GM18873 (cell line): ENCODE data around the gene XYLB.

Experiments
- ATAC-seq: cut with Tn5 transposase; IDR thresholded peaks from one replicate; pipeline ENCODE4 v1.9.1; 2021; ENCODE audit warnings: mild to moderate bottlenecking, moderate library complexity, moderate number of reproducible peaks; ENCODE audit not compliant: unreplicated experiment, low FRiP score

The XYLB gene

DNA sequence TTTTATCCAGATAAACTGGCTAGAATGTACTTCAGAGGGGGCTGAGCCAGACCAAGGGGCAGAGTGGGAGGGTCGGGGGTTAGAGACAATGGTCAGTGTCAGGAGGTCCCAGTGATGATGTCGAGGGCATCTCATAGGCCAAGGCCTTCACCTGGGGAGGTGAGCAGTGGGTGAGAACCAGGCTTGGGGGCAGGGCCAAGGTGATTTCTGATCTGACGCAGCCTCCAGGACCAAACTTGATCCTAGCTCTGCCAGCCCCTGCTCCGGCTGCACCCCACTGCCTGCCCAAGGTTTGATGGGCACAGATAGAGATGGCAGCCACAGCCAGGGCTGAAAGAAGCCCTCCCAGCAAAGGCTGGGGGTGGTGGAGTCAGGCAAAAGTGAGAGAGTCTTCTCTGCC lies 14.9 kb downstream of the XYLB start:
- no peak for ATAC-seq

GRCh38 chr3:38362825-38363224 lies 16.2 kb downstream of the XYLB start:
- ATAC-seq: no peak

GRCh38 chr3:38364721-38365400 lies 18.3 kb downstream of the XYLB start:
- ATAC-seq: no peak

- no peak for ATAC-seq
These were observed 19.0 kb downstream of the XYLB start for GRCh38 chr3:38365469-38366062.

DNA sequence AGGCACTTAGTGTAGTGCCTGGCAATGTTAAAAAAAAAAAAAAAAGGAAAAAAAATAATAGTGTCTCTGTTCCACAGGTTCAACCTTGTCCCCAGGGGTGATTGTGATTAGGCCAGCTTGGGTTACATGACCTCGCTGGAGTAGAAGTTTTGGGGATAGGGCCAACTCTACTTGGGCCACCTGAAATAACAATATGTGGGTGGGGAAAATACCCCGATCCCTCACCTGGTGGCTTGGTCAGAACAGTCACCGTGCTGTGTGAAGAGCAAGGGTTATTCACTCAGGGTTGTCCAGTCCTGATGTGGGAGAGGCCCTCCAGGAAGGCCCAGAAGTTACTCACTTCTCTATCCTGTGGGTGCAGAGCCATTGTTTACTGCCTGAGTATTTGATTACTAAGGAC lies 19.5 kb downstream of the XYLB start:
- ATAC-seq: no peak

DNA sequence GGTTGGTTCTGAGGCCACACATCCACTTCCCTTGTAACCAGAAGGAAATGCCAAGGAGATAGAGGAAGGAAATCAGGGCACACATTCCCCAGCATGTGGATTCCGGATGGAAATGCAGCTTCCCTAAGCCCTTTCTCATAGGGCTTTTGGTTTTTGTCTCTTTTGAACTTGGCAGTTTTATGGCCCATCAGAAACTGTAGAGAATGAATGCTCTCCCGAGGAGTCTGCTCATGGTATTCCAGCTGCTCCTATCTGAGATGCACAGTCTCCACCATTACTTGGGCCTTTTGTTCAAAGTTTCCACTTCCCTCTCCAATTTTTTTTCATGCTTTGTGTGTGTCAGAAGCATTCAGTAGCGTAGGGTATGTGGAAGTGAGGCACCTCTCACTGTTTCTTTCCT lies 21.2 kb downstream of the XYLB start:
- ATAC-seq: no peak

- no peak for ATAC-seq
These were observed 21.7 kb downstream of the XYLB start for GRCh38 chr3:38368238-38368637.

- no peak for ATAC-seq
These were observed 22.6 kb downstream of the XYLB start for GRCh38 chr3:38369186-38369585.

GRCh38 chr3:38370149-38370548 lies 23.6 kb downstream of the XYLB start:
- no peak for ATAC-seq

- ATAC-seq: no peak
These were observed 24.3 kb downstream of the XYLB start for GRCh38 chr3:38370861-38371260.

DNA sequence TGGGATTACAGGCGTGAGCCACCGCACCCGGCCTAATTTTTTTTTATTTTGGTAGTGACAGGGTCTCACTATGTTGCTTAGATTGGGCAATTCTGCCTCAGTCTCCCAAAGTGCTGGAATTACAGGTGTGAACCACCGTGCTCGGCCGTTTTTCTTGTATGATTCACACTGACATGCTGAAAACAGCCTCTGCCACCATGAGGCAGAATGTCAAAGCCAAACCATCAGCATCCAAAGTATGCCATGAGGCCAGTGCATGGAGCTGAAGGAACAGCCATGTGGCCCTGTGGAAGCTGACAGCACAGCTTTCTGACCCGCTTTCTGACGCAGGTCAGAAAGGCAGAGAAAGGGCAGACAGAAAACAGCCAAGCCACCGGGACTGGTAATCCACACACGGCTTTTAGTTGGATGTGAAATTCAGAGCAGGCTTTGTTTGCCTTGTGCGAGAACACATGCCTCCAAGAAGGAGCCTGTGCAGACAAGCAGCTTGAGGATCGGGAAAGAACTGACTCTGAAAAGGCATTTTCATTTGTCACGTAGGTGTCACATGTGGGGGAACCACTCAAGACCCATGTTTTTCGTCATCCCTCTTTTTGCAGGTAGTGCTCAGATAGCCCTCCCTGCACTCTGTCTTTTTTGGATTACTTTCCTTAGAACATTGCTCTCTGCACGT lies 25.1 kb downstream of the XYLB start:
- no peak for ATAC-seq

DNA sequence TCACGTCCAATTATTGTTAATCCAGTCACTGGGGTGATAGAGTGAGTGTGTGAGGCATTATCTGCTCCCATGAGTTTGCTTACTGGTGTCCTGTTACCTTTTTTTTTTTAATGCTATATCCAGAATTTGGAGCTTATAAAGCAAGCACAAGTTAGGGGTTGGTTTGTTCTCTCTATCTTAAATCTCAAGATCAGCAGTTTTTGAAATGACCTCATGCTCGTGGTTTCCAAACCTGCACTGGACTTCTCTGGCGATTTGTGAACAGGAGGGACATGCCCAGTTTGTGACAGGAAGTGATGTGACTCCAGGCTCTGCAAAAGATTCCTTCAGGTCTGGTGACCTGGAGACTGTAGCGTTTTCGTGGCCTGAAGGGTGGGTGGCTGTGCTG lies 25.6 kb downstream of the XYLB start:
- ATAC-seq: no peak

DNA sequence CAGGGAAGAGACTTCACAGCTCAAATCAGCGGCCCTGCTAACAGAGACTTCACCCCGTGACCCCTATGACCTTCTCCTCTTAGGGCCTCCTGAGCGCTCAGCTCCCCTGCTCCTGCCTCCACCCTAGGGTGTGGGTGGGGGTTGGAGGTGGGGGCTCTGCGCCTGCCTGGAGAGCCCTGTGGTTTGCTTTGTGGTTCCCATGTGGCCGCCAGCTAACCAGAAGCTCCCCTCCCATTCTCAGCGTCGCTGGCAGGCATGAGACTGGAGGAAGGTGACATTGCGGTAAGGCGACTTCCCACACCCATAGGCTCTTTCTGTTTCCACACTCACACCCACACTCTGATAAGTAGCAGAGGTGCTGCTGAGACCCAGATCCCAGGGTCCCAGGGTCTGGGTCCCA lies 27.6 kb downstream of the XYLB start:
- ATAC-seq: no peak

- ATAC-seq: no peak
These were observed 28.5 kb downstream of the XYLB start for GRCh38 chr3:38375072-38375471.

- ATAC-seq: no peak
These were observed 29.0 kb downstream of the XYLB start for GRCh38 chr3:38375488-38376097.

- ATAC-seq: no peak
These were observed 29.7 kb downstream of the XYLB start for GRCh38 chr3:38376098-38376816.

DNA sequence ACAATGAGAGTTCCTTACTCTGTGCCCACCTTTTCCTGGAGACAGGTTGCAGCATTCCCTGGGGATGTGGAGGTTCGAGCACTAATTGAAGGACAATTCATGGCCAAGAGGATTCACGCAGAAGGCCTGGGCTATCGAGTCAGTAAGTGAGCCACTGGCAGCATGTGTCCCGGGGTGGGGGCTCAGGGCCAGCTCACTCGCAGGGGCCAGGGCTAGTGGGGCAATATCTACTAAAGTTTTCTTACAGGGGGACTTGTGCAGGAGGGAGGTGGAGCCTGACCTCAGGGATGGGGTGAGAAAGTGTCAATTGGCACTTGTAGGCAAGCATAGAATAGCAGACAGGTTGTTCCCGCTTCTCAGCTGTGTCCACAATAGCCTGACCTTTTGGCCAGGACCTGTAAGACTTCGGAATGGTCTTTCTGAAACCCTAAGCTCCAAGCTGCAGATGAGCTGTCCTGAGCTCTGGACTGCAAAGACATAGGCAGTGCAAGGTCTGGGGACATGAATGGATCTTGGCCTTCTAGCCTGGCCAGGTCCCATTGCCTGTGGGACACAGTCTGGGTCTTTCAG lies 32.7 kb downstream of the XYLB start:
- no peak for ATAC-seq

- ATAC-seq: no peak
These were observed 36.0 kb downstream of the XYLB start for GRCh38 chr3:38382506-38383080.

DNA sequence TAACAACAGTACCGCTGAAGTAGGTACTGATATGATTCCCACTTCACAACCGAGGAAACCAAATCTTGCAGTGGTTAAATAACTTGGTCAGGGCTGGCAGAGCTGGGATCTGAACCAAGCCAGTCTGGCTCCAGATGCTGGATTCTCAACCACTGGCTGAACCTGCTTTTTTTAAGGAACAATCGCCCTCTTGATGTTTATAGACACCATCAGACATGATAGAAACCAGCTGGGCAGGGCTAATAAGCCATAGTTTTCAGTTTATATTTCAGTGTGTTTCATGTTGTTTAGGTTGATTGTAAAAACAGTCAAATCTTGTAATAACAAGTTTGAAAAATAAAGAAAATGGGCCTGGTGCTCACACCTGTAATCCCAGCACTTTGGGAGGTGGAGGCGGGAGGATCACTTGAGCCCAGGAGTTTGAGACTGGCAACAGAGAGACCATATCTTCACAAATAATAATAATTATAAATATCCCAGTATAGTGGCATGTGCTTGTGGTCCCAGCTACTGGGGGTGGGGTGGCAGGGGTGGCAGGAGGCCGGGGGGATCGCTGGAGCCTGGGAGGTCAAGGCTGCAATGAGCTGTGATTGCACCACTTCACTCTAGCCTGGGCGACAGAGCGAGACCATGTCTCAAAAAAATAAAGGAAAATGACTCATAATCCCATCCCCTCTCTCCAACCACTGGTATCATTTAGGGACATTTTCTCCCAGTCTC lies 36.7 kb downstream of the XYLB start:
- ATAC-seq: no peak
